ENCODE results near the gene KLHL24. TPM values are rescaled to one million over a fixed set of nuclear protein-coding genes. Genes with fewer than 3 reads are reported as not detected.
"Not testable (repeated sequence)": the region's sequence is repeated elsewhere in the genome, so short reads cannot be mapped to it uniquely, and the experiment has no call there.

Gene KLHL24
- total and polyA plus RNA-seq, 4 experiments from 2014 or later, result 38.9 to 108 (median 75.3) TPM

GRCh38 chr3:183594636-183595035, 40.8 kb upstream of the KLHL24 start:
- DNase-seq, result no peak
- peaks cover 0 to 4% of the 10 kb centered on the region in 2 donors for H3K9me3 ChIP-seq (ENCODE audit: control insufficient read depth in 1 of 2, low read length in 2 of 2)
- Mint-ChIP-seq H3K4me3 (no peak overlapping the region), H3K27ac (no peak overlapping the region), H3K9me3 (peaks cover 2 to 25% (median 18%) of the 10 kb centered on the region in 8 donors), H3K27me3 (no peaks in the 10 kb centered on the region), H3K36me3 (peaks cover 2 to 9% of the 10 kb centered on the region in 2 donors), H3K4me1 (peaks cover 10 to 19% (median 14%) of the 10 kb centered on the region in 4 donors)
- H3K4me1 ChIP-seq (ENCODE audit: insufficient read depth, low read length), result peaks cover 17% of the 10 kb centered on the region
- POLR2A ChIA-PET (ENCODE audit: partially characterized antibody), result no interaction called here
- CTCF ChIA-PET (ENCODE audit: partially characterized antibody), result interaction anchor here (0.9 to 8.2 kb wide), 6 partner anchors 9 to 173 kb away, joined by 3 to 59 read pairs (median 11); no protein-coding TSS in a partner anchor
- H3K27me3 ChIP-seq (ENCODE audit: insufficient read depth, low read length), result no peaks in the 10 kb centered on the region
- no peak overlapping the region for H3K4me3 ChIP-seq (ENCODE audit: low read length in 2 of 2)
- no peak overlapping the region for H3K27ac ChIP-seq (ENCODE audit: low read depth, low read length)
- no peaks in the 10 kb centered on the region for H3K36me3 ChIP-seq (ENCODE audit: insufficient read depth, low read length)
- intact Hi-C loops (cut with micrococcal nuclease), result no loop called here

GRCh38 chr3:183597959-183598358, 37.5 kb upstream of the KLHL24 start:
- peaks cover 2 to 25% (median 19%) of the 10 kb centered on the region in 8 donors for H3K9me3 Mint-ChIP-seq
- no peaks in the 10 kb centered on the region for H3K27me3 Mint-ChIP-seq
- DNase-seq, result no peak
- peaks cover 0 to 4% of the 10 kb centered on the region in 2 donors for H3K9me3 ChIP-seq (ENCODE audit: control insufficient read depth in 1 of 2, low read length in 2 of 2)
- no peak overlapping the region for H3K27ac Mint-ChIP-seq
- ChIA-PET POLR2A (ENCODE audit: partially characterized antibody) (no interaction called here), CTCF (ENCODE audit: partially characterized antibody) (no interaction called here)
- no peaks in the 10 kb centered on the region for H3K36me3 ChIP-seq (ENCODE audit: insufficient read depth, low read length)
- no peak overlapping the region for H3K27ac ChIP-seq (ENCODE audit: low read depth, low read length)
- no peaks in the 10 kb centered on the region for H3K4me1 ChIP-seq (ENCODE audit: insufficient read depth, low read length)
- peaks cover 0 to 1% (median 0%) of the 10 kb centered on the region in 4 donors for H3K4me1 Mint-ChIP-seq
- intact Hi-C loops (cut with micrococcal nuclease), result no loop called here
- H3K36me3 Mint-ChIP-seq, result peaks cover 2 to 9% of the 10 kb centered on the region in 2 donors
- no peak overlapping the region for H3K4me3 Mint-ChIP-seq
- no peaks in the 10 kb centered on the region for H3K27me3 ChIP-seq (ENCODE audit: insufficient read depth, low read length)
- no peak overlapping the region for H3K4me3 ChIP-seq (ENCODE audit: low read length in 2 of 2)

GRCh38 chr3:183611326-183611725, 24.1 kb upstream of the KLHL24 start:
- H3K27ac ChIP-seq (ENCODE audit: low read depth, low read length); H3K9me3 ChIP-seq (ENCODE audit: control insufficient read depth in 1 of 2, low read length in 2 of 2); H3K27me3 Mint-ChIP-seq; H3K4me3 Mint-ChIP-seq; H3K27ac Mint-ChIP-seq; H3K27me3 ChIP-seq (ENCODE audit: insufficient read depth, low read length); H3K9me3 Mint-ChIP-seq; H3K4me1 Mint-ChIP-seq; H3K4me3 ChIP-seq (ENCODE audit: low read length in 2 of 2); intact Hi-C loops (cut with micrococcal nuclease); POLR2A ChIA-PET (ENCODE audit: partially characterized antibody); DNase-seq; H3K4me1 ChIP-seq (ENCODE audit: insufficient read depth, low read length); H3K36me3 ChIP-seq (ENCODE audit: insufficient read depth, low read length); H3K36me3 Mint-ChIP-seq; CTCF ChIA-PET (ENCODE audit: partially characterized antibody): not testable (repeated sequence)

- POLR2A ChIA-PET (ENCODE audit: partially characterized antibody), result no interaction called here
Measured at GRCh38 chr3:183613366-183614285, 21.8 kb upstream of the KLHL24 start.

GRCh38 chr3:183618542-183618941, 16.9 kb upstream of the KLHL24 start:
- Mint-ChIP-seq H3K4me1 (no peaks in the 10 kb centered on the region), H3K27me3 (peaks cover 0 to 4% of the 10 kb centered on the region in 2 donors), H3K9me3 (peaks cover 0 to 5% (median 0%) of the 10 kb centered on the region in 8 donors), H3K27ac (no peak overlapping the region), H3K36me3 (no peaks in the 10 kb centered on the region), H3K4me3 (no peak overlapping the region)
- Histone ChIP-seq H3K9me3 (ENCODE audit: control insufficient read depth in 1 of 2, low read length in 2 of 2) (no peaks in the 10 kb centered on the region), H3K4me3 (ENCODE audit: low read length in 2 of 2) (no peak overlapping the region), H3K27ac (ENCODE audit: low read depth, low read length) (no peak overlapping the region), H3K36me3 (ENCODE audit: insufficient read depth, low read length) (no peaks in the 10 kb centered on the region), H3K27me3 (ENCODE audit: insufficient read depth, low read length) (no peaks in the 10 kb centered on the region), H3K4me1 (ENCODE audit: insufficient read depth, low read length) (no peaks in the 10 kb centered on the region)
- intact Hi-C loops (cut with micrococcal nuclease), result no loop called here
- no peak for DNase-seq
- POLR2A ChIA-PET (ENCODE audit: partially characterized antibody), result interaction anchor here (0.8 kb wide), 1 partner anchor 17 kb away, joined by 3 read pairs; the partner anchor contains the start of gene KLHL24
- CTCF ChIA-PET (ENCODE audit: partially characterized antibody), result no interaction called here

More at GRCh38 chr3:183613366-183614285, 21.8 kb upstream of the KLHL24 start:
- H3K27me3 Mint-ChIP-seq, result peaks cover 0 to 3% of the 10 kb centered on the region in 2 donors
- Histone ChIP-seq H3K9me3 (ENCODE audit: control insufficient read depth in 1 of 2, low read length in 2 of 2) (no peaks in the 10 kb centered on the region), H3K27ac (ENCODE audit: low read depth, low read length) (no peak overlapping the region), H3K36me3 (ENCODE audit: insufficient read depth, low read length) (no peaks in the 10 kb centered on the region), H3K4me3 (ENCODE audit: low read length in 2 of 2) (no peak overlapping the region), H3K4me1 (ENCODE audit: insufficient read depth, low read length) (no peaks in the 10 kb centered on the region), H3K27me3 (ENCODE audit: insufficient read depth, low read length) (no peaks in the 10 kb centered on the region)
- no peak overlapping the region for H3K4me3 Mint-ChIP-seq
- H3K27ac Mint-ChIP-seq, result no peak overlapping the region
- no peaks in the 10 kb centered on the region for H3K9me3 Mint-ChIP-seq
- intact Hi-C loops (cut with micrococcal nuclease), result no loop called here
- no peaks in the 10 kb centered on the region for H3K4me1 Mint-ChIP-seq
- H3K36me3 Mint-ChIP-seq, result no peaks in the 10 kb centered on the region
- CTCF ChIA-PET (ENCODE audit: partially characterized antibody), result no interaction called here
- DNase-seq, result no peak

GRCh38 chr3:183619010-183619409, 16.4 kb upstream of the KLHL24 start:
- ChIA-PET POLR2A (ENCODE audit: partially characterized antibody) (interaction anchor here (0.8 kb wide), 1 partner anchor 16 kb away, joined by 3 read pairs; the partner anchor contains the start of gene KLHL24), CTCF (ENCODE audit: partially characterized antibody) (no interaction called here)
- no peaks in the 10 kb centered on the region for H3K27me3 ChIP-seq (ENCODE audit: insufficient read depth, low read length)
- H3K4me3 ChIP-seq (ENCODE audit: low read length in 2 of 2), result no peak overlapping the region
- H3K27ac ChIP-seq (ENCODE audit: low read depth, low read length), result no peak overlapping the region
- no peak for DNase-seq
- H3K36me3 ChIP-seq (ENCODE audit: insufficient read depth, low read length), result no peaks in the 10 kb centered on the region
- Mint-ChIP-seq H3K27ac (no peak overlapping the region), H3K4me1 (no peaks in the 10 kb centered on the region), H3K36me3 (no peaks in the 10 kb centered on the region), H3K27me3 (peaks cover 0 to 4% of the 10 kb centered on the region in 2 donors), H3K4me3 (no peak overlapping the region), H3K9me3 (peaks cover 0 to 5% (median 0%) of the 10 kb centered on the region in 8 donors)
- no peaks in the 10 kb centered on the region for H3K4me1 ChIP-seq (ENCODE audit: insufficient read depth, low read length)
- intact Hi-C loops (cut with micrococcal nuclease), result no loop called here
- H3K9me3 ChIP-seq (ENCODE audit: control insufficient read depth in 1 of 2, low read length in 2 of 2), result no peaks in the 10 kb centered on the region

- intact Hi-C loops (cut with micrococcal nuclease), result no loop called here
- POLR2A ChIA-PET (ENCODE audit: partially characterized antibody), result interaction anchor here (0.7 kb wide), 1 partner anchor 56 kb away, joined by 3 read pairs; no protein-coding TSS in a partner anchor
Measured at GRCh38 chr3:183619624-183620251, 15.7 kb upstream of the KLHL24 start.

More at GRCh38 chr3:183619624-183620251, 15.7 kb upstream of the KLHL24 start:
- H3K4me1 ChIP-seq (ENCODE audit: insufficient read depth, low read length), result no peaks in the 10 kb centered on the region
- Mint-ChIP-seq H3K27ac (no peak overlapping the region), H3K36me3 (no peaks in the 10 kb centered on the region), H3K9me3 (peaks cover 0 to 5% (median 0%) of the 10 kb centered on the region in 8 donors), H3K4me3 (no peak overlapping the region), H3K27me3 (peaks cover 0 to 2% of the 10 kb centered on the region in 2 donors), H3K4me1 (no peaks in the 10 kb centered on the region)
- H3K9me3 ChIP-seq (ENCODE audit: control insufficient read depth in 1 of 2, low read length in 2 of 2), result no peaks in the 10 kb centered on the region
- no peak overlapping the region for H3K27ac ChIP-seq (ENCODE audit: low read depth, low read length)
- H3K36me3 ChIP-seq (ENCODE audit: insufficient read depth, low read length), result no peaks in the 10 kb centered on the region
- DNase-seq, result no peak
- no peak overlapping the region for H3K4me3 ChIP-seq (ENCODE audit: low read length in 2 of 2)
- no peaks in the 10 kb centered on the region for H3K27me3 ChIP-seq (ENCODE audit: insufficient read depth, low read length)
- CTCF ChIA-PET (ENCODE audit: partially characterized antibody), result no interaction called here
